SK-N-SH (cell line): ENCODE measurements around the gene NT5C1B. TPM values are rescaled to one million over a fixed set of nuclear protein-coding genes. Genes with fewer than 3 reads are reported as not detected.
A peak's percentile ranks its signal among the peaks of the same experiment; 100 is the strongest.

Experiments
- CTCF ChIA-PET: fragments of 300-600, 350-600 bp; formaldehyde crosslinking; extraction: SDS; loops from one replicate; lab custom pipeline; 2021; lab: Yijun Ruan, JAX
- POLR2A ChIA-PET: fragments of 350-600 bp; sonication (Branson Sonifier 250); formaldehyde crosslinking; extraction: SDS; loops from one replicate; lab custom pipeline; 2020; ENCODE audit warnings: antibody characterized with exemption, inconsistent platforms; lab: Yijun Ruan, JAX
- DNase-seq: peaks from one replicate; pipeline ENCODE4 v3.0.0; 2012
- H2AFZ ChIP-seq: fragments of 200-600 bp; sonication (generic); 2 replicates; pipeline ENCODE4 v1.8.1; 2016; ENCODE audit warnings: antibody characterized with exemption, mild to moderate bottlenecking, low read depth
- H3F3A ChIP-seq: fragments of 200-600 bp; sonication (generic); replicated peaks from 2 replicates; pipeline ENCODE3; 2016; ENCODE audit warnings: antibody characterized with exemption, mild to moderate bottlenecking; ENCODE audit not compliant: insufficient read depth
- H3K27ac ChIP-seq, 2 experiments: fragments of 200-500 bp in 1 of 2; fragments of 200-600 bp in 1 of 2; sonication (Bioruptor generic) in 1 of 2; sonication (generic), shearing (Covaris generic) in 1 of 2; 2 replicates each; pipeline versions ENCODE4 v1.5.1 to v1.6.1; 2014 to 2016; ENCODE audit warnings: low read depth in 2 of 2, inconsistent platforms in 1 of 2, low read length in 1 of 2, mild to moderate bottlenecking in 1 of 2, mixed read lengths in 1 of 2
- H3K27me3 ChIP-seq: fragments of 200-600 bp; sonication (generic), shearing (Covaris generic); 2 replicates; pipeline ENCODE4 v1.6.1; 2016; ENCODE audit warnings: mixed run types; ENCODE audit not compliant: insufficient read depth
- H3K36me3 ChIP-seq, 2 experiments: fragments of 200-500 bp in 1 of 2; fragments of 200-600 bp in 1 of 2; sonication (Bioruptor generic) in 1 of 2; sonication (generic) in 1 of 2; replicated peaks in 1 of 2; 2 replicates each; pipeline versions ENCODE3 to v1.5.1; 2014 to 2016; ENCODE audit warnings: low read length in 1 of 2, mild to moderate bottlenecking in 1 of 2; ENCODE audit not compliant: insufficient read depth in 2 of 2, control insufficient read depth in 1 of 2
- H3K4me1 ChIP-seq, 2 experiments: fragments of 200-500 bp in 1 of 2; fragments of 200-600 bp in 1 of 2; sonication (Bioruptor generic) in 1 of 2; sonication (generic), shearing (Covaris generic) in 1 of 2; 2 replicates each; pipeline versions ENCODE4 v1.5.1 to v1.6.1; 2014 to 2016; ENCODE audit warnings: low read depth in 1 of 2, low read length in 1 of 2, mixed run types in 1 of 2; ENCODE audit not compliant: insufficient read depth in 2 of 2, control insufficient read depth in 1 of 2
- H3K4me2 ChIP-seq: fragments of 200-600 bp; sonication (generic), shearing (Covaris generic); 2 replicates; pipeline ENCODE4 v1.6.1; 2017; ENCODE audit warnings: mixed run types
- H3K4me3 ChIP-seq, 2 experiments: fragments of 200-500 bp in 1 of 2; fragments of 200-600 bp in 1 of 2; sonication (Bioruptor generic) in 1 of 2; sonication (generic), shearing (Covaris generic) in 1 of 2; 2 replicates each; pipeline versions ENCODE4 v1.5.1 to v1.8.1; 2014 to 2016; ENCODE audit warnings: low read depth in 2 of 2, inconsistent platforms in 1 of 2, low read length in 1 of 2, mild to moderate bottlenecking in 1 of 2, mixed read lengths in 1 of 2, moderate library complexity in 1 of 2
- H3K79me2 ChIP-seq: fragments of 200-600 bp; sonication (generic); 2 replicates; pipeline ENCODE4 v1.8.1; 2017; ENCODE audit warnings: mild to moderate bottlenecking; ENCODE audit not compliant: insufficient read depth
- H3K9ac ChIP-seq: fragments of 200-600 bp; sonication (generic); 2 replicates; pipeline ENCODE4 v1.6.1; 2017; ENCODE audit warnings: mixed run types
- H3K9me2 ChIP-seq: fragments of 200-600 bp; sonication (generic); 2 replicates; pipeline ENCODE4 v1.6.1; 2017; ENCODE audit warnings: mixed run types
- H3K9me3 ChIP-seq: fragments of 200-600 bp; sonication (generic); 2 replicates; pipeline ENCODE4 v1.6.1; 2017; ENCODE audit warnings: mixed run types, mild to moderate bottlenecking, moderate library complexity
- H4K20me1 ChIP-seq: fragments of 200-600 bp; sonication (generic); 2 replicates; pipeline ENCODE4 v1.6.1; 2017; ENCODE audit warnings: mild to moderate bottlenecking, mixed run types; ENCODE audit not compliant: insufficient read depth
- CHD2 ChIP-seq: fragments of 150-350 bp; IDR thresholded peaks from 2 replicates; pipeline ENCODE4 v1.6.1; 2018; ENCODE audit warnings: low read length; ENCODE audit not compliant: partially characterized antibody
- EP300 ChIP-seq, 2 experiments: IDR thresholded peaks; 2 replicates each; pipeline versions ENCODE4 v1.4.0 to v1.6.1; 2012; ENCODE audit warnings: borderline replicate concordance in 1 of 2, low read depth in 1 of 2, low read length in 1 of 2
- FOSL2 ChIP-seq: IDR thresholded peaks from 2 replicates; pipeline ENCODE4 v1.4.0; 2012; ENCODE audit warnings: low read depth, mild to moderate bottlenecking, moderate library complexity, borderline replicate concordance
- GABPA ChIP-seq: IDR thresholded peaks from 2 replicates; pipeline ENCODE4 v1.4.0; 2012; ENCODE audit warnings: low read depth, mild to moderate bottlenecking
- JUND ChIP-seq: IDR thresholded peaks from 2 replicates; pipeline ENCODE4 v1.4.0; 2012
- MEF2A ChIP-seq: IDR thresholded peaks from 2 replicates; pipeline ENCODE4 v1.4.0; 2012; ENCODE audit warnings: low read depth, borderline replicate concordance
- NFIC ChIP-seq: IDR thresholded peaks from 2 replicates; pipeline ENCODE4 v1.4.0; 2012; ENCODE audit warnings: borderline replicate concordance
- POLR2AphosphoS5 ChIP-seq: IDR thresholded peaks from 2 replicates; pipeline ENCODE4 v1.6.1; 2012; ENCODE audit warnings: low read depth, low read length
- RCOR1 ChIP-seq: fragments of 150-350 bp; IDR thresholded peaks from 2 replicates; pipeline ENCODE4 v1.6.1; 2017; ENCODE audit warnings: antibody characterized with exemption, low read length
- RXRA ChIP-seq: IDR thresholded peaks from 2 replicates; pipeline ENCODE4 v1.4.0; 2012; ENCODE audit warnings: low read depth, mild to moderate bottlenecking, borderline replicate concordance
- SIN3A ChIP-seq: IDR thresholded peaks from 2 replicates; pipeline ENCODE4 v1.6.1; 2012; ENCODE audit warnings: low read depth, mild to moderate bottlenecking, low read length, moderate library complexity, borderline replicate concordance
- SMC3 ChIP-seq: IDR thresholded peaks from 2 replicates; pipeline ENCODE4 v1.6.1; 2012; ENCODE audit warnings: low read depth, low read length, improper control_type of control experiment
- TCF12 ChIP-seq: IDR thresholded peaks from 2 replicates; pipeline ENCODE4 v1.4.0; 2012
- TEAD4 ChIP-seq: IDR thresholded peaks from 2 replicates; pipeline ENCODE4 v1.4.0; 2012; ENCODE audit warnings: mild to moderate bottlenecking, borderline replicate concordance; ENCODE audit not compliant: insufficient read depth
- WGBS: methylation state at CpG from one replicate; pipeline ENCODE4 v1.1.6; 2017; ENCODE audit warnings: low lambda C conversion rate; 5-methylcytosine and 5-hydroxymethylcytosine counted together
- polyA plus RNA-seq, 3 experiments: library from polyadenylated mRNA; depleted of rRNA; stranded (reverse); fragments of >200 nt; gene quantifications; 2 replicates each; pipeline ENCODE4 v1.2.3, GENCODE V29; 2012
- TF ChIP-seq, protein P1 (sequence below): fragments of 200-600 bp; sonication (generic); IDR thresholded peaks from 2 replicates; pipeline ENCODE4 v1.6.1; 2017; ENCODE audit warnings: antibody characterized with exemption, mild to moderate bottlenecking, moderate library complexity
- TF ChIP-seq, protein P2 (sequence below): IDR thresholded peaks from 2 replicates; pipeline ENCODE4 v1.4.0; 2012; ENCODE audit warnings: low read depth
- TF ChIP-seq, protein P3 (sequence below): IDR thresholded peaks from 2 replicates; pipeline ENCODE4 v1.4.0; 2012; ENCODE audit warnings: low read depth, borderline replicate concordance
- TF ChIP-seq, protein P4 (sequence below): IDR thresholded peaks from 2 replicates; pipeline ENCODE4; 2012

Gene NT5C1B
- polyA plus RNA-seq, 1 of the 3 experiments (the other 2 are of a cell fraction) = not detected

DNA sequence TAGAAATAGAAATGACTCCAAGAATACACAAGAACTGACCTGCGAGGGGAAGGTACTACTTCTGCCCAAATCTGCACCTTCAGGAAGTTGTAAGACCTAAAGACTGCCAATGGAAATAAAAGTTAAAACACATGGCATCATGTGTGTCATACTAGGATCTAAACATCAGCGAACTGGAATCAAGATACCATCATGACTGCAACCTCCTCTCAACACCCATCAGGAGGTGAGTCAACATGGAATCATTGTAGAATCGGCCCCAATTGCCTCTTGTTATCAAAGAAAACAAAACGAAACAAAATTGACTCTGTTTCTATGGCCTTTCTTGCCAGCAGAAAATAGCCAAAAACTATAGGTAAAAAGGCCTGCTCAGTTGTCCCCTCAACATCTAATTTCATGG is 44.0 kb downstream of the NT5C1B start:
- H2AFZ ChIP-seq = no peak overlapping the region; the same call in 1 of the 2 replicates
- ChIA-PET POLR2A (no interaction called here), CTCF (interaction anchor here (1.1 to 1.7 kb wide), 3 partner anchors 9 to 25 kb away, joined by 4 to 12 read pairs (median 5); no protein-coding TSS in a partner anchor)
- H3K4me3 ChIP-seq = no peak overlapping the region
- no peak for DNase-seq
- 0 out of 2 replicates have a peak overlapping the region, but pooled peaks have one; percentile 10 for H3K9ac ChIP-seq
- H3K36me3 ChIP-seq = peaks cover 0 to 3% of the 10 kb centered on the region in 2 experiments
- 27% methylated on average over 4 of the region's 4 CpGs for WGBS
- peaks cover 23% of the 10 kb centered on the region for H3F3A ChIP-seq
- H3K4me2 ChIP-seq = 0 out of 2 replicates have a peak overlapping the region, but pooled peaks have one; percentile 16
- H3K27ac ChIP-seq = peak overlapping the region in 1 of 2 experiments; percentile 64; a peak in 2 of 4 replicates
- peak; percentile 57; the same call in 1 of the 2 replicates for TF ChIP-seq NFIC
- TF ChIP-seq, protein P1, sequence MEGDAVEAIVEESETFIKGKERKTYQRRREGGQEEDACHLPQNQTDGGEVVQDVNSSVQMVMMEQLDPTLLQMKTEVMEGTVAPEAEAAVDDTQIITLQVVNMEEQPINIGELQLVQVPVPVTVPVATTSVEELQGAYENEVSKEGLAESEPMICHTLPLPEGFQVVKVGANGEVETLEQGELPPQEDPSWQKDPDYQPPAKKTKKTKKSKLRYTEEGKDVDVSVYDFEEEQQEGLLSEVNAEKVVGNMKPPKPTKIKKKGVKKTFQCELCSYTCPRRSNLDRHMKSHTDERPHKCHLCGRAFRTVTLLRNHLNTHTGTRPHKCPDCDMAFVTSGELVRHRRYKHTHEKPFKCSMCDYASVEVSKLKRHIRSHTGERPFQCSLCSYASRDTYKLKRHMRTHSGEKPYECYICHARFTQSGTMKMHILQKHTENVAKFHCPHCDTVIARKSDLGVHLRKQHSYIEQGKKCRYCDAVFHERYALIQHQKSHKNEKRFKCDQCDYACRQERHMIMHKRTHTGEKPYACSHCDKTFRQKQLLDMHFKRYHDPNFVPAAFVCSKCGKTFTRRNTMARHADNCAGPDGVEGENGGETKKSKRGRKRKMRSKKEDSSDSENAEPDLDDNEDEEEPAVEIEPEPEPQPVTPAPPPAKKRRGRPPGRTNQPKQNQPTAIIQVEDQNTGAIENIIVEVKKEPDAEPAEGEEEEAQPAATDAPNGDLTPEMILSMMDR = no peak
- TF ChIP-seq RXRA = no peak
- no peak for TF ChIP-seq RCOR1
- no peak for TF ChIP-seq CHD2
- TF ChIP-seq POLR2AphosphoS5 = no peak
- no peak for TF ChIP-seq GABPA
- TF ChIP-seq TCF12 = peak; percentile 75
- TF ChIP-seq TEAD4 = no peak
- 0 out of 2 replicates have a peak, but pooled peaks have one; percentile 14 for TF ChIP-seq SIN3A
- TF ChIP-seq MEF2A = peak; percentile 38; the same call in 1 of the 2 replicates
- TF ChIP-seq, protein P2, sequence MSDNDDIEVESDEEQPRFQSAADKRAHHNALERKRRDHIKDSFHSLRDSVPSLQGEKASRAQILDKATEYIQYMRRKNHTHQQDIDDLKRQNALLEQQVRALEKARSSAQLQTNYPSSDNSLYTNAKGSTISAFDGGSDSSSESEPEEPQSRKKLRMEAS = peak; percentile 57; the same call in 1 of the 2 replicates
- TF ChIP-seq FOSL2 = peak; percentile 79
- TF ChIP-seq, protein P3, sequence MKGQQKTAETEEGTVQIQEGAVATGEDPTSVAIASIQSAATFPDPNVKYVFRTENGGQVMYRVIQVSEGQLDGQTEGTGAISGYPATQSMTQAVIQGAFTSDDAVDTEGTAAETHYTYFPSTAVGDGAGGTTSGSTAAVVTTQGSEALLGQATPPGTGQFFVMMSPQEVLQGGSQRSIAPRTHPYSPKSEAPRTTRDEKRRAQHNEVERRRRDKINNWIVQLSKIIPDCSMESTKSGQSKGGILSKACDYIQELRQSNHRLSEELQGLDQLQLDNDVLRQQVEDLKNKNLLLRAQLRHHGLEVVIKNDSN = no peak
- TF ChIP-seq, protein P4, sequence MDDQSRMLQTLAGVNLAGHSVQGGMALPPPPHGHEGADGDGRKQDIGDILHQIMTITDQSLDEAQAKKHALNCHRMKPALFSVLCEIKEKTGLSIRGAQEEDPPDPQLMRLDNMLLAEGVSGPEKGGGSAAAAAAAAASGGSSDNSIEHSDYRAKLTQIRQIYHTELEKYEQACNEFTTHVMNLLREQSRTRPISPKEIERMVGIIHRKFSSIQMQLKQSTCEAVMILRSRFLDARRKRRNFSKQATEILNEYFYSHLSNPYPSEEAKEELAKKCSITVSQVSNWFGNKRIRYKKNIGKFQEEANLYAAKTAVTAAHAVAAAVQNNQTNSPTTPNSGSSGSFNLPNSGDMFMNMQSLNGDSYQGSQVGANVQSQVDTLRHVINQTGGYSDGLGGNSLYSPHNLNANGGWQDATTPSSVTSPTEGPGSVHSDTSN = peak; percentile 70
- peak in 1 of 2 experiments; percentile 60; a peak in 1 of 4 replicates for TF ChIP-seq EP300 (IDR thresholded peaks at IDR 0.05; ENCODE audit: borderline replicate concordance in 1 of 2, low read depth in 1 of 2, low read length in 1 of 2)
- TF ChIP-seq SMC3 = no peak
- TF ChIP-seq JUND = peak; percentile 69
- H3K27me3 ChIP-seq = no peaks in the 10 kb centered on the region
- no peaks in the 10 kb centered on the region for H3K9me3 ChIP-seq
- no peaks in the 10 kb centered on the region for H4K20me1 ChIP-seq
- H3K79me2 ChIP-seq = 0 out of 2 replicates have a peak, but pooled peaks cover under 1% of the 10 kb centered on the region
- H3K9me2 ChIP-seq = no peaks in the 10 kb centered on the region
- H3K4me1 ChIP-seq = peaks cover 0 to 29% of the 10 kb centered on the region in 2 experiments; a peak in 3 of 4 replicates
